K562 (cell line): Measurements from ENCODE around the gene CACNA1S. TPM values are rescaled to one million over a fixed set of nuclear protein-coding genes. Genes with fewer than 3 reads are reported as not detected.

Experiments
- ATAC-seq: fragments of 200-7000 bp; cut with Tn5 transposase; 3 replicates; pipeline ENCODE4 v1.9.1; 2020; ENCODE audit warnings: moderate library complexity
- BruUV-seq: library from RNA; stranded (reverse); fragments of 400-500 nt; replicated peaks from 2 replicates; lab custom pipeline; 2021; lab: Mats Ljungman, UMichigan
- CTCF ChIA-PET: fragments of 300-600 bp; formaldehyde crosslinking; extraction: SDS; loops from one replicate; lab custom pipeline; 2021; ENCODE audit warnings: low intra/inter-chr PET ratio; lab: Yijun Ruan, JAX
- POLR2A ChIA-PET: fragments of 300-600, 350-650 bp; sonication (Branson Sonifier 250); formaldehyde crosslinking; extraction: SDS; loops from one replicate; lab custom pipeline; 2021; ENCODE audit warnings: antibody characterized with exemption, inconsistent platforms; lab: Yijun Ruan, JAX
- DNase-seq, 4 experiments: peaks; one replicate each; pipeline versions ENCODE4 v3.0.0 to v3.0.0-alpha.2; 2011 to 2018; ENCODE audit warnings: low spot score in 3 of 4, mixed read lengths in 3 of 4; ENCODE audit errors: extremely low read depth in 1 of 4
- FAIRE-seq: peaks from 2 replicates; lab custom pipeline; 2011; peaks lifted over from hg19 to GRCh38; lab: Jason Lieb, UNC
- H2AFZ ChIP-seq: 2 replicates; pipeline ENCODE4 v1.6.0; 2011; ENCODE audit warnings: low read depth, low read length, control low read depth, inconsistent platforms
- H3K27ac ChIP-seq: fragments of 200-600 bp; 3 replicates; pipeline ENCODE4 v1.8.0; 2011; ENCODE audit warnings: low read depth, mild to moderate bottlenecking, control low read depth, inconsistent platforms, low read length, moderate library complexity, mixed read lengths; ENCODE audit errors: extremely low read depth
- H3K27me3 ChIP-seq, 2 experiments: fragments of 300-600 bp in 1 of 2; 2 replicates in 1 of 2; 3 replicates in 1 of 2; pipeline versions ENCODE4 v1.6.0 to v1.8.0; 2011; ENCODE audit warnings: inconsistent platforms in 2 of 2, low read length in 2 of 2, mild to moderate bottlenecking in 1 of 2, mixed read lengths in 1 of 2, moderate library complexity in 1 of 2; ENCODE audit not compliant: control insufficient read depth in 2 of 2, insufficient read depth in 2 of 2
- H3K36me3 ChIP-seq: fragments of 300-600 bp; 3 replicates; pipeline ENCODE4 v1.8.0; 2011; ENCODE audit warnings: mild to moderate bottlenecking, low read length, inconsistent platforms; ENCODE audit not compliant: control insufficient read depth, insufficient read depth
- H3K4me1 ChIP-seq, 2 experiments: fragments of 200-600 bp in 1 of 2; replicated peaks in 1 of 2; 2 replicates in 1 of 2; 3 replicates in 1 of 2; pipeline versions ENCODE4 v1.5.1 to v1.8.0; 2011; ENCODE audit warnings: inconsistent platforms in 2 of 2, low read length in 2 of 2, mild to moderate bottlenecking in 1 of 2, mixed read lengths in 1 of 2, moderate library complexity in 1 of 2; ENCODE audit not compliant: control insufficient read depth in 2 of 2, insufficient read depth in 2 of 2
- H3K4me2 ChIP-seq: 2 replicates; pipeline ENCODE4 v1.6.1; 2011; ENCODE audit warnings: low read length, control low read depth, inconsistent platforms, mixed read lengths; ENCODE audit not compliant: insufficient read depth
- H3K4me3 ChIP-seq: fragments of 200-600 bp; sonication (generic), shearing (Covaris generic); 2 replicates; pipeline ENCODE4 v1.5.1; 2016; ENCODE audit warnings: control low read depth, inconsistent platforms
- H3K79me2 ChIP-seq: fragments of 200-600 bp; 3 replicates; pipeline ENCODE4 v1.8.0; 2011; ENCODE audit warnings: low read length, inconsistent platforms; ENCODE audit not compliant: control insufficient read depth, insufficient read depth
- H3K9ac ChIP-seq, 2 experiments: 2 replicates each; pipeline versions ENCODE4 v1.6.0 to v1.6.1; 2011; ENCODE audit warnings: low read depth in 2 of 2, low read length in 2 of 2, control low read depth in 1 of 2, inconsistent platforms in 1 of 2, mild to moderate bottlenecking in 1 of 2, mixed read lengths in 1 of 2; ENCODE audit not compliant: insufficient read depth in 1 of 2
- H3K9me1 ChIP-seq: one replicate; pipeline ENCODE4 v1.6.0; 2011; ENCODE audit warnings: inconsistent platforms, mild to moderate bottlenecking, low read length, moderate library complexity; ENCODE audit not compliant: control insufficient read depth, insufficient read depth
- H3K9me3 ChIP-seq: replicated peaks from 2 replicates; pipeline ENCODE4 v1.5.1; 2011; ENCODE audit warnings: low read depth, low read length, inconsistent platforms; ENCODE audit not compliant: control insufficient read depth, insufficient read depth
- H4K20me1 ChIP-seq: replicated peaks from 2 replicates; pipeline ENCODE4 v1.6.1; 2011; ENCODE audit warnings: low read length, inconsistent platforms, mixed read lengths; ENCODE audit not compliant: control insufficient read depth, insufficient read depth
- ADNP ChIP-seq: fragments of 200-800 bp; sonication (Bioruptor generic); IDR thresholded peaks from 2 replicates; pipeline ENCODE4 v1.6.1; 2016; ENCODE audit warnings: missing genetic modification characterization, missing compliant biosample characterization
- NFIC ChIP-seq: fragments of 450-650 bp; IDR thresholded peaks from 2 replicates; pipeline ENCODE4 v1.6.1; 2017; ENCODE audit warnings: mild to moderate bottlenecking, inconsistent platforms
- RBM25 ChIP-seq: fragments of 200-400 bp; formaldehyde crosslinking; IDR thresholded peaks from 2 replicates; pipeline ENCODE4 v1.6.1; 2018; ENCODE audit warnings: low read length, low read depth, moderate library complexity; ENCODE audit not compliant: severe bottlenecking
- ZNF507 ChIP-seq: conservative IDR thresholded peaks from 2 replicates; pipeline ENCODE4 v1.6.1; 2017; ENCODE audit warnings: missing genetic modification characterization, missing compliant biosample characterization
- WGBS: fragments of 100-300 bp; shearing (Covaris generic); methylation state at CpG from one replicate; pipeline ENCODE4 v1.1.6; 2016; ENCODE audit warnings: low coverage, mixed read lengths; ENCODE audit not compliant: insufficient coverage; ENCODE audit errors: missing lambda C conversion rate; 5-methylcytosine and 5-hydroxymethylcytosine counted together
- in situ Hi-C: fragments of 300-500 bp; cut with MboI; formaldehyde crosslinking; loops from 4 replicates; pipeline ENCODE4 v1.15.0; 2018; ENCODE audit warnings: inconsistent platforms, mixed read lengths
- intact Hi-C: fragments of 100-400 bp; cut with micrococcal nuclease; formaldehyde crosslinking; loops from 2 replicates; pipeline ENCODE4 v1.14.2; 2022
- polyA plus RNA-seq, 8 experiments: library from polyadenylated mRNA; depleted of rRNA in 4 of 8; stranded (reverse) in 5 of 8; unstranded in 3 of 8; fragments of >200 nt; fragmentation: Nextera tagmentation in 2 of 8; fragmentation: Illumina TruSeq in 1 of 8; extraction: Ambion mirVana in 2 of 8; extraction: Trizol in 1 of 8; gene quantifications; 2 replicates each; pipeline versions ENCODE4 v1.2.1 to v1.2.3, GENCODE V29; 2011 to 2014; ENCODE audit warnings: inconsistent platforms in 1 of 8, missing spikeins in 1 of 8
- total RNA-seq, 7 experiments: library from RNA; depleted of rRNA in 6 of 7; stranded (reverse); fragments of >200 nt in 6 of 7; fragmentation: Illumina TruSeq in 2 of 7; extraction: Trizol in 2 of 7; gene quantifications; 2 replicates each; pipeline versions ENCODE4 v1.2.1 to v1.2.3, GENCODE V29; 2011 to 2021; ENCODE audit warnings: low replicate concordance in 1 of 7

CACNA1S gene
- total and polyA plus RNA-seq, 9 of the 15 experiments (the other 6 are each of a cell fraction or from before 2014, with no cell fraction given): not detected

DNA sequence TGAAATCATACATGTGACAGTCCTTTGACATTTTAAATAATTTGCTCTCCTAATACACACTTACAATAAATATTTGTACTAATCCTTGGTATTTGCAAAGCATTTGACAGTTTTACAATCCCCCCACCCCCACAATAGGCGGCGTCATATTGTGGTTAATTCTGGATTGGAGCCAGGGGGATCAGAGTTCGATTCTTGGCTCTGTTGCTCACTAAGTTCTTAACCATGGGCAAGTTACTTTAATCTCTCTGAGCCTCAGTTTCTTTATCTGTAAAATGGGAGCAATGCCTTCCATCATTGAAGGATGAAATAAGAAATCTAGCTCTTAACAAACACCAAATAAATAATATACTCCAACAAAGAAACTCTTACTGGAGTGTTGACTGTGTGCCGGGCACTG is 23.8 kb downstream of the CACNA1S start:
- Histone ChIP-seq H3K9me3 (no peaks in the 10 kb centered on the region), H3K36me3 (no peaks in the 10 kb centered on the region), H3K9ac (no peak overlapping the region), H3K79me2 (no peaks in the 10 kb centered on the region), H4K20me1 (peaks cover 6% of the 10 kb centered on the region), H3K4me2 (no peak overlapping the region), H2AFZ (no peak overlapping the region), H3K27ac (no peak overlapping the region), H3K9me1 (no peaks in the 10 kb centered on the region), H3K4me1 (no peaks in the 10 kb centered on the region), H3K4me3 (no peak overlapping the region), H3K27me3 (peaks cover 49 to 73% of the 10 kb centered on the region in 2 experiments)
- in situ Hi-C loops (no loop called here), intact Hi-C loops (loop anchor here (5.0 to 10.0 kb wide), 2 partner anchors 96 to 274 kb away; no protein-coding TSS in a partner anchor)
- no peak for DNase-seq
- ChIA-PET CTCF (interaction anchor here (0.6 kb wide), 1 partner anchor 135 kb away, joined by 3 read pairs; no protein-coding TSS in a partner anchor), POLR2A (no interaction called here)
- peak; percentile 26; the same call in 1 of the 2 replicates for TF ChIP-seq NFIC
- TF ChIP-seq RBM25: peak; percentile 88
- peak; percentile 34; the same call in 1 of the 2 replicates for TF ChIP-seq ADNP
- TF ChIP-seq ZNF507 (tag): no peak
- BruUV-seq: no TSS peak
- FAIRE-seq: no peak
- 0% methylated on average over 4 of the region's 4 CpGs for WGBS
- ATAC-seq: no peak
